OCI-LY7 (cell line): ENCODE measurements around the gene TAMM41. TPM values are rescaled to one million over a fixed set of nuclear protein-coding genes. Genes with fewer than 3 reads are reported as not detected.

Experiments used
- BruUV-seq: library from RNA; stranded (reverse); fragments of 400-500 nt; replicated peaks from 2 replicates; lab custom pipeline; 2021; lab: Mats Ljungman, UMichigan
- CTCF ChIA-PET: fragments of 300-600 bp; sonication (Branson Sonifier 250); formaldehyde crosslinking; loops from one replicate; lab custom pipeline; 2022; ENCODE audit warnings: antibody characterized with exemption; ENCODE audit not compliant: unreplicated experiment; lab: Charles Lee
- POLR2A ChIA-PET: fragments of 300-600 bp; sonication (Branson Sonifier 250); formaldehyde crosslinking; loops from one replicate; lab custom pipeline; 2022; ENCODE audit warnings: antibody characterized with exemption; lab: Charles Lee
- DNase-seq: peaks from one replicate; pipeline ENCODE4 v3.0.0-alpha.2; 2015; ENCODE audit warnings: low spot score
- H2AFZ ChIP-seq: fragments of 200-600 bp; sonication (generic), shearing (Covaris generic); 2 replicates; pipeline ENCODE4 v1.6.1; 2014; ENCODE audit warnings: mild to moderate bottlenecking, antibody characterized with exemption, low read length, moderate library complexity
- H3K27ac ChIP-seq: fragments of 200-600 bp; sonication (generic); 2 replicates; pipeline ENCODE4 v1.5.1; 2014; ENCODE audit warnings: mixed run types, low read depth, mild to moderate bottlenecking, moderate library complexity, low read length, inconsistent platforms; ENCODE audit not compliant: poor library complexity, severe bottlenecking
- H3K36me3 ChIP-seq: fragments of 200-600 bp; sonication (generic); 2 replicates; pipeline ENCODE4 v1.6.1; 2014; ENCODE audit warnings: mild to moderate bottlenecking, antibody characterized with exemption, low read length, moderate library complexity, mixed read lengths; ENCODE audit not compliant: insufficient read depth
- H3K4me1 ChIP-seq: fragments of 200-600 bp; sonication (generic); 2 replicates; pipeline ENCODE4 v1.5.1; 2014; ENCODE audit warnings: mild to moderate bottlenecking, low read length; ENCODE audit not compliant: insufficient read depth, poor library complexity, severe bottlenecking
- H3K4me2 ChIP-seq: fragments of 200-600 bp; sonication (generic); 2 replicates; pipeline ENCODE4 v1.6.1; 2014; ENCODE audit warnings: mild to moderate bottlenecking, low read length
- H3K4me3 ChIP-seq: fragments of 200-600 bp; sonication (generic); 2 replicates; pipeline ENCODE4 v1.5.1; 2014; ENCODE audit warnings: mild to moderate bottlenecking, low read depth, low read length; ENCODE audit not compliant: poor library complexity, severe bottlenecking
- H3K79me2 ChIP-seq: fragments of 200-600 bp; sonication (generic); 2 replicates; pipeline ENCODE4 v1.6.1; 2016; ENCODE audit warnings: low read depth, mild to moderate bottlenecking, low read length, moderate library complexity, mixed read lengths; ENCODE audit not compliant: insufficient read depth
- H3K9me2 ChIP-seq: fragments of 200-600 bp; sonication (generic); 2 replicates; pipeline ENCODE4 v1.6.1; 2016; ENCODE audit warnings: mild to moderate bottlenecking, low read length, mixed read lengths; ENCODE audit not compliant: insufficient read depth
- H3K9me3 ChIP-seq: fragments of 200-600 bp; sonication (generic); 2 replicates; pipeline ENCODE4 v1.6.1; 2014; ENCODE audit warnings: mild to moderate bottlenecking, mixed run types, low read length, mixed read lengths
- H4K20me1 ChIP-seq: fragments of 200-600 bp; sonication (generic); 2 replicates; pipeline ENCODE4 v1.6.1; 2014; ENCODE audit warnings: mild to moderate bottlenecking, antibody characterized with exemption, low read length, moderate library complexity, mixed read lengths; ENCODE audit not compliant: insufficient read depth
- CTCF ChIP-seq: fragments of 200-600 bp; sonication (generic); conservative IDR thresholded peaks from 2 replicates; pipeline ENCODE4 v1.5.1; 2014; ENCODE audit warnings: mild to moderate bottlenecking, antibody characterized with exemption, low read length, moderate library complexity, mixed read lengths
- EZH2phosphoT487 ChIP-seq: fragments of 200-600 bp; sonication (generic); IDR thresholded peaks from 2 replicates; pipeline ENCODE4 v1.6.1; 2018; ENCODE audit warnings: low read depth, borderline replicate concordance, mild to moderate bottlenecking, mixed run types, antibody characterized with exemption, low read length, moderate library complexity, mixed read lengths
- intact Hi-C: fragments of 100-400 bp; cut with micrococcal nuclease; formaldehyde crosslinking; loops from one replicate; pipeline ENCODE4 v1.10.0; 2022; ENCODE audit not compliant: unreplicated experiment
- total RNA-seq, 2 experiments: library from RNA; depleted of rRNA in 1 of 2; stranded (reverse); fragments of >200 nt in 1 of 2; shearing (Covaris generic) in 1 of 2; gene quantifications; 2 replicates each; pipeline ENCODE4 v1.2.3, GENCODE V29; 2014 to 2022

Gene TAMM41
- total RNA-seq, 2 experiments from 2014 or later, result 14.6 to 47.9 TPM

GRCh38 chr3:11799791-11800190, 46.9 kb downstream of the TAMM41 start:
- H3K36me3 ChIP-seq, result peaks cover 94% of the 10 kb centered on the region
- POLR2A ChIA-PET, result no interaction called here

GRCh38 chr3:11794927-11795326, 51.8 kb downstream of the TAMM41 start:
- no peak overlapping the region for H3K4me3 ChIP-seq
- ChIA-PET POLR2A (interaction anchor here (0.9 to 1.8 kb wide), 2 partner anchors 10 to 12 kb away, joined by 3 to 5 read pairs; no protein-coding TSS in a partner anchor), CTCF (no interaction called here)
- intact Hi-C loops, result no loop called here
- no TSS peak for BruUV-seq
- no peak for DNase-seq
- H2AFZ ChIP-seq, result no peak overlapping the region
- peaks cover 8% of the 10 kb centered on the region; the same call in 1 of the 2 replicates for H3K9me3 ChIP-seq
- no peaks in the 10 kb centered on the region for H3K79me2 ChIP-seq
- no peak overlapping the region for H3K27ac ChIP-seq
- H3K9me2 ChIP-seq, result no peaks in the 10 kb centered on the region
- no peaks in the 10 kb centered on the region for H3K4me1 ChIP-seq
- H3K4me2 ChIP-seq, result no peak overlapping the region
- peaks cover 94% of the 10 kb centered on the region for H3K36me3 ChIP-seq
- H4K20me1 ChIP-seq, result no peaks in the 10 kb centered on the region
- no peak for TF ChIP-seq CTCF
- TF ChIP-seq EZH2phosphoT487, result no peak

More at GRCh38 chr3:11799791-11800190, 46.9 kb downstream of the TAMM41 start:
- Histone ChIP-seq H3K27ac (no peak overlapping the region), H3K4me1 (no peaks in the 10 kb centered on the region), H4K20me1 (no peaks in the 10 kb centered on the region), H2AFZ (no peak overlapping the region), H3K79me2 (no peaks in the 10 kb centered on the region), H3K9me2 (no peaks in the 10 kb centered on the region), H3K4me2 (no peak overlapping the region), H3K9me3 (peaks cover 23% of the 10 kb centered on the region; the same call in 1 of the 2 replicates), H3K4me3 (no peak overlapping the region)
- intact Hi-C loops, result no loop called here
- CTCF ChIA-PET, result no interaction called here
- BruUV-seq, result no TSS peak
- TF ChIP-seq EZH2phosphoT487 (no peak), CTCF (no peak)
- DNase-seq, result no peak

- CTCF ChIA-PET, result no interaction called here
- Histone ChIP-seq H3K9me2 (no peaks in the 10 kb centered on the region), H3K4me3 (no peak overlapping the region), H4K20me1 (no peaks in the 10 kb centered on the region), H3K79me2 (no peaks in the 10 kb centered on the region), H3K9me3 (no peaks in the 10 kb centered on the region), H3K36me3 (peaks cover 94% of the 10 kb centered on the region), H2AFZ (no peak overlapping the region), H3K4me1 (no peaks in the 10 kb centered on the region), H3K4me2 (no peak overlapping the region), H3K27ac (no peak overlapping the region)
- POLR2A ChIA-PET, result interaction anchor here (0.5 kb wide), 1 partner anchor 413 kb away, joined by 3 read pairs; no protein-coding TSS in a partner anchor
- no peak for TF ChIP-seq CTCF
- no peak for TF ChIP-seq EZH2phosphoT487
- BruUV-seq, result no TSS peak
- no peak for DNase-seq
- intact Hi-C loops, result no loop called here
Measured at GRCh38 chr3:11791339-11792200, 55.1 kb downstream of the TAMM41 start.
